Fibroblast of the conjunctiva (primary cell): ENCODE results near the gene GOT1.

Experiments used
- DNase-seq: peaks from one replicate; pipeline ENCODE4 v3.0.0-alpha.2; 2010; ENCODE audit warnings: low read depth

Gene GOT1

GRCh38 chr10:99430451-99431189 is at the start of gene GOT1:
GOT1 (minus strand) TSS chr10:99430624; CDS start chr10:99430565, 59 bp downstream.
- peak; percentile 98 for DNase-seq

- no peak for DNase-seq
Measured at GRCh38 chr10:99470327-99470726, 39.9 kb upstream of the GOT1 start.

- DNase-seq, result no peak
Measured at GRCh38 chr10:99467236-99467999, 37.0 kb upstream of the GOT1 start.

GRCh38 chr10:99466632-99467223 is 36.3 kb upstream of the GOT1 start:
- no peak for DNase-seq

- DNase-seq, result no peak
Measured at GRCh38 chr10:99461230-99461629, 30.8 kb upstream of the GOT1 start.

- DNase-seq, result no peak
Measured at GRCh38 chr10:99460070-99460469, 29.6 kb upstream of the GOT1 start.

- no peak for DNase-seq
Measured at GRCh38 chr10:99459217-99459616, 28.8 kb upstream of the GOT1 start.

GRCh38 chr10:99457813-99458212 is 27.4 kb upstream of the GOT1 start:
- DNase-seq, result no peak

- no peak for DNase-seq
Measured at GRCh38 chr10:99456931-99457288, 26.5 kb upstream of the GOT1 start.

GRCh38 chr10:99456207-99456930 is 25.9 kb upstream of the GOT1 start:
- DNase-seq, result no peak

GRCh38 chr10:99451981-99452380 is 21.6 kb upstream of the GOT1 start:
- no peak for DNase-seq

GRCh38 chr10:99451499-99451788 is 21.0 kb upstream of the GOT1 start:
- DNase-seq, result no peak

- DNase-seq, result no peak
Measured at GRCh38 chr10:99450624-99451498, 20.4 kb upstream of the GOT1 start.

GRCh38 chr10:99450156-99450555 is 19.7 kb upstream of the GOT1 start:
- no peak for DNase-seq

GRCh38 chr10:99449023-99449422 is 18.6 kb upstream of the GOT1 start:
- DNase-seq, result no peak

GRCh38 chr10:99444383-99445045 is 14.1 kb upstream of the GOT1 start:
- DNase-seq, result no peak

GRCh38 chr10:99443500-99443899 is 13.1 kb upstream of the GOT1 start:
- DNase-seq, result no peak

- no peak for DNase-seq
Measured at GRCh38 chr10:99442394-99442793, 12.0 kb upstream of the GOT1 start.

GRCh38 chr10:99438890-99439289 is 8.5 kb upstream of the GOT1 start:
- no peak for DNase-seq

GRCh38 chr10:99435986-99436638 is 5.7 kb upstream of the GOT1 start:
- peak; percentile 24 for DNase-seq
